Measurements from ENCODE around the gene RASSF1. TPM values are rescaled to one million over a fixed set of nuclear protein-coding genes. Genes with fewer than 3 reads are reported as not detected.

The RASSF1 gene
- total RNA-seq, 2 experiments from 2014 or later: 183 to 188 TPM

DNA sequence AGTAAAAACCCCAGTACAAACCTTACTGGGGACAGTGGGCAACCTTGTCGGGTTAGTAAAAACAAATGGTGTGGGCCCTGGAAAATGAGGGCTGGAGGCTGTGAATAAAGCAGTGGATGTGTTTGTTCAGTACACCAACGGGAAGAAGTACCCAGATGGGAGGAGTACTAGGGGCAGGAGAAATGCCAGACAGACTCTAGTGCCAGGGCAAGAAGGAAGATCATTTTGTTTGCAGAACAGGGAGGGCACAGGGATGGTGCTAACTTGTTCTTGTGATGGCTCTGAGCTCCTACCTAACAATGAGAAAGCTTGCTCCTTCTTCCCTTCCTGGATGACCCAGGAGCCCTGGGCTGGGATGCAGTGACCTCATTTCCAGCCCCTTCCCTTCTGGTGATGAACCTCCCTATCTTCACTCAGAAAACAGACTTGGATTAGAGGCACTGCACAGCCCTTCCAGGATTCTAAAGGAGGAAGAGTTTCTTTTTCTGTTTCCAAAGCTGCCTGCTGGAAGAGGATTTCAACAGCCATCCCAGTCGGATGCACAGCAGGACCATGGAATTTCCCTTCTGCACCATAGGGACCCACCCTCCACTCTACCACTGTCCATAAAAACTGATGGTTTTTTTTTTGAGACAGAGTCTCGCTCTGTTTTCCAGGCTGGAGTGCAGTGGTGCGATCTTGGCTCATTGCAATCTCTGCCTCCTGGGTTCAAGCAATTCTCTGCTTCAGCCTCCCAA is 6.1 kb downstream of the RASSF1 start:
- Mint-ChIP-seq H3K27me3 (no peaks in the 10 kb centered on the region), H3K9me3 (no peaks in the 10 kb centered on the region), H3K27ac (peak overlapping the region; percentile 99), H3K36me3 (peaks cover 63% of the 10 kb centered on the region), H3K4me3 (peak overlapping the region; percentile 74), H3K4me1 (peaks cover 40% of the 10 kb centered on the region)
- POLR2A ChIA-PET: interaction anchor here (0.6 to 10.5 kb wide), 8 partner anchors 10 to 275 kb away, joined by 3 to 439 read pairs (median 4); partner anchors contain the start of genes CISH, CYB561D2, HEMK1 and HYAL3
- no peak for DNase-seq
- ATAC-seq (ENCODE audit: low read depth): no peak

DNA sequence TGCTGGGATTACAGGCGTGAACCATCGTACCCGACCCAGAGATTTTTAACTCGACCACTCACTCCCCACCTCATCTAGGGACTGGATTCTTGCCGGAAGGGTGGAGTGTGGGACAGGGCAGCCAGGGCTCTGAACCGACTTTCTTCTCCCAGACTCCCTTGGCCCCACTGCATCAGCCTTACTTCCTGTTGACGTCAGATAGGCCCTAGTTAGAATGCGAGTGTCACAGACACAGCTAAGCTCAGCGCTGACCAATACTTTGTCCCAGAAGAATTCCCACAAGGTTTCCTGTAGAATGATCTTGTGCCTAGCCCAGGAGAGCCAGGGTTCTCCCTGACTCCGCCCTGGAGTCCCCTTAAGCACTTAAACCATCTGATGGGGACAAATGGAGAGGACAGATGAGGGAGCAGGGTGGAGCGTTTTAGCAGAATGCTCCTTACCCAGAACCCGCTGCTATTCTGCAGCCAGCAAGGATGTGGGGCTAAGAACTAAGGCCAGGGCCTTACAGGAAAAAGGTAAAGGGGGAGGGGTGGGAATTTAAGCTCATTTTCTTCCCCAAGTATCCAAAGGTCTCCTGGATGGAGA is 6.8 kb downstream of the RASSF1 start:
- H3K27me3 Mint-ChIP-seq: no peaks in the 10 kb centered on the region
- peak overlapping the region; percentile 99 for H3K27ac Mint-ChIP-seq
- no peaks in the 10 kb centered on the region for H3K9me3 Mint-ChIP-seq
- peaks cover 36% of the 10 kb centered on the region for H3K4me1 Mint-ChIP-seq
- peaks cover 57% of the 10 kb centered on the region for H3K36me3 Mint-ChIP-seq
- no peak for DNase-seq
- POLR2A ChIA-PET: interaction anchor here (0.6 to 10.5 kb wide), 9 partner anchors 9 to 275 kb away, joined by 3 to 439 read pairs (median 4); partner anchors contain the start of genes CISH, CYB561D2, HEMK1 and HYAL3
- no peak for ATAC-seq (ENCODE audit: low read depth)
- peak overlapping the region; percentile 74 for H3K4me3 Mint-ChIP-seq

- Mint-ChIP-seq H3K9me3 (no peaks in the 10 kb centered on the region), H3K4me3 (no peak overlapping the region), H3K4me1 (peaks cover 43% of the 10 kb centered on the region), H3K36me3 (peaks cover 41% of the 10 kb centered on the region), H3K27ac (peak overlapping the region; percentile 21), H3K27me3 (no peaks in the 10 kb centered on the region)
- DNase-seq: no peak
- POLR2A ChIA-PET: interaction anchor here (1.3 to 4.9 kb wide), 3 partner anchors 9 to 39 kb away, joined by 4 to 30 read pairs (median 5); partner anchors contain the start of genes HYAL3, IFRD2, NAA80 and RASSF1
- ATAC-seq (ENCODE audit: low read depth): no peak
Measured at GRCh38 chr3:50331364-50331907, 9.2 kb downstream of the RASSF1 start.

DNA sequence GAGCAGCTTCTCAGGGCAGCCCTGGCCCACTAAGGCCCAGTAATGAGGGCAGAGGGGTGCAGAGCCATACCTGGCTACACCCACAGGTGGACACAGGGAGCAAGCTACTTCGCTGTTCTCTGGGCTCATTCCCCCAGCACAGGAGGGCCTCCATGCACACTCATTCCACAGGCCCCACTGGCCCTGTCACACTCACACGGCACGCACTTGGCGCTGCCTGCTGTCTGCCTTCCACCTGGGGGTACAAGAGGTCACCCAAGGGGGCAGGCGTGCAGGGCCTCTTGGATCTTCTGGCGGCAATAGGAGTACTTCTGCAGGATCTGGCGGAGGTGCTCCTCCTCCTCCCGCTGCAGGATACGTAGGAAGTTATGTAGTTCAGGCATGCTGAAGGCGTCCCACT is 10.3 kb downstream of the RASSF1 start:
- Mint-ChIP-seq H3K9me3 (no peaks in the 10 kb centered on the region), H3K4me1 (peaks cover 37% of the 10 kb centered on the region), H3K27me3 (no peaks in the 10 kb centered on the region), H3K27ac (no peak overlapping the region), H3K4me3 (no peak overlapping the region), H3K36me3 (peaks cover 30% of the 10 kb centered on the region)
- DNase-seq: no peak
- POLR2A ChIA-PET: interaction anchor here (0.5 to 4.9 kb wide), 4 partner anchors 7 to 1170 kb away, joined by 3 to 76 read pairs (median 18); partner anchors contain the start of genes DCAF1, IFRD2 and RASSF1
- no peak for ATAC-seq (ENCODE audit: low read depth)

DNA sequence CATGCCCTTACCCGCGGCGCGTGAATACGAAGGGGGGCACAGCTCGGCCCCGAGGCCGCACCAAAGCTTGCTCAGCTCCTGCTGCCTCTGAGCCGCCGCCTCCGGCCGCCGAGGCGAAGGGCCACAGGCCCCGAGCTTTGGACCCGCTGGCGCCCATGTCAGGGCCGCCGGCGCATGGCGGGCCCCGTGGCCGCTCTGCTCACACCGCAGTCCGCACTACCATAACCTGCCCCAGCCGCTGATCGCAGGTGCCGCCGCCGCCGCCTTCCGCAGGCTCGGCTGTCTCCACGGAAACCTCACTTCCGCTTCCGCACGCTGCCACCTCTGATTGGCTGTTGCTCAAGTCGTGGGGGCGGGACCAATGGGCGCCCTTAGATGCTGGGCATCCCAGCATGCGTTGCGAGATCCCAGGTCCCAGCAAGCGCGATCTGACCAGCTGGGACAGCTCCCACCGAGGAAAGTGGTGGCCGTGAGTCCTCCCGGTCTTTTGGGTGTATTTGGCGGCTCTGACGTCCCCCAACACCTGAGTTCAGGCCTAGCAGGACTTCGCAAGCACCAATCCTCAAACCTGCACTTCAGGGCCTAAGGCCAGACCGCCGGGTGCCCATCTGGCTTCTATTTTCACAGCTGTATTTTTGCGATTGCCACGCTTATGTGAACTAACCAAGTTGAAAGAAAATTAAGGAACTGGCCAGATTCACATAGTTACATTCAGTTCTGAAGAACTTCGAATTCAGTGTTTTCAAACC is 12.5 kb downstream of the RASSF1 start, which contains the start of gene TUSC2:
Gene TUSC2, minus strand, starts transcription at position 281 of the 749 bp plus-strand sequence. Its CDS starts 124 bp downstream, at position 157.
- DNase-seq (peak; percentile 95), ATAC-seq (ENCODE audit: low read depth) (peak; percentile 87)
- H3K27me3 Mint-ChIP-seq: no peaks in the 10 kb centered on the region
- POLR2A ChIA-PET: interaction anchor here (1.0 to 4.9 kb wide), 16 partner anchors 9 to 239 kb away, joined by 3 to 76 read pairs (median 4); partner anchors contain the start of genes CYB561D2, HYAL3, IFRD2 and NAA80
- peak within 1 kb of the TSS; percentile 88 for H3K27ac Mint-ChIP-seq
- peaks cover 23% of the 10 kb centered on the region for H3K4me1 Mint-ChIP-seq
- H3K9me3 Mint-ChIP-seq: no peaks in the 10 kb centered on the region
- peaks cover 19% of the 10 kb centered on the region for H3K36me3 Mint-ChIP-seq
- H3K4me3 Mint-ChIP-seq: peak within 1 kb of the TSS; percentile 95

- H3K4me1 Mint-ChIP-seq: peaks cover 23% of the 10 kb centered on the region
Measured at GRCh38 chr3:50327129-50327528, 13.5 kb downstream of the RASSF1 start.

DNA sequence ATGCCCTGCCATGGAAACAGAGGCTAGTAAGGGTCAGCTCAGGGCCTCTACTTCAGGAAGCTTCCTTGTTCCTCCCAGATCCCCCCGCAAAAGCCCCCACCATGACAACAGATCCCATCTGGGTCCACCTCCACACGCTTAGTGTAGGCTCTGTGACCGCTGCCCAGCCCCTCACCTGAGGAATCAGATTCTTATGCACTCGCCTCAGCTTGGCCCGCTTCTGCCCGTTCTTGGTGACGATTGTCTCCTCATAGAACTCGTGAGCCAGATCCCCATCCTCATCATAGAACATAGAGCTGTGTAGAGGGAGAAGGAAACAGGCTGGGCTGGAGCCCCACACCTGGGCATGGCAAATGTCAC is 14.5 kb downstream of the RASSF1 start:
- H3K27ac Mint-ChIP-seq: peak overlapping the region; percentile 38
- no peaks in the 10 kb centered on the region for H3K9me3 Mint-ChIP-seq
- peaks cover 23% of the 10 kb centered on the region for H3K4me1 Mint-ChIP-seq
- POLR2A ChIA-PET: interaction anchor here (1.2 kb wide), 1 partner anchor 30 kb away, joined by 3 read pairs; no protein-coding TSS in a partner anchor
- no peaks in the 10 kb centered on the region for H3K27me3 Mint-ChIP-seq
- DNase-seq (no peak), ATAC-seq (ENCODE audit: low read depth) (no peak)
- H3K4me3 Mint-ChIP-seq: no peak overlapping the region
- peaks cover 13% of the 10 kb centered on the region for H3K36me3 Mint-ChIP-seq

More at GRCh38 chr3:50327129-50327528, 13.5 kb downstream of the RASSF1 start:
- Mint-ChIP-seq H3K36me3 (peaks cover 17% of the 10 kb centered on the region), H3K4me3 (peak overlapping the region; percentile 95), H3K27me3 (no peaks in the 10 kb centered on the region), H3K27ac (peak overlapping the region; percentile 70), H3K9me3 (no peaks in the 10 kb centered on the region)
- ATAC-seq (ENCODE audit: low read depth): no peak
- no peak for DNase-seq
- POLR2A ChIA-PET: interaction anchor here (1.2 to 4.9 kb wide), 8 partner anchors 9 to 35 kb away, joined by 3 to 76 read pairs (median 8); partner anchors contain the start of genes CYB561D2, HYAL3, IFRD2 and NAA80

- H3K36me3 Mint-ChIP-seq: peaks cover 9% of the 10 kb centered on the region
- H3K27me3 Mint-ChIP-seq: no peaks in the 10 kb centered on the region
- peaks cover 23% of the 10 kb centered on the region for H3K4me1 Mint-ChIP-seq
- H3K4me3 Mint-ChIP-seq: no peak overlapping the region
- no peak for ATAC-seq (ENCODE audit: low read depth)
- POLR2A ChIA-PET: interaction anchor here (1.2 kb wide), 2 partner anchors 8 to 29 kb away, joined by 3 to 4 read pairs; no protein-coding TSS in a partner anchor
- DNase-seq: no peak
- no peaks in the 10 kb centered on the region for H3K9me3 Mint-ChIP-seq
- H3K27ac Mint-ChIP-seq: no peak overlapping the region
Measured at GRCh38 chr3:50325497-50326181, 15.0 kb downstream of the RASSF1 start.

GRCh38 chr3:50325113-50325480 is 15.5 kb downstream of the RASSF1 start:
- H3K4me1 Mint-ChIP-seq: peaks cover 22% of the 10 kb centered on the region
- peaks cover 5% of the 10 kb centered on the region for H3K36me3 Mint-ChIP-seq
- H3K27me3 Mint-ChIP-seq: no peaks in the 10 kb centered on the region
- no peak for ATAC-seq (ENCODE audit: low read depth)
- no peak overlapping the region for H3K27ac Mint-ChIP-seq
- no peaks in the 10 kb centered on the region for H3K9me3 Mint-ChIP-seq
- no peak overlapping the region for H3K4me3 Mint-ChIP-seq
- POLR2A ChIA-PET: interaction anchor here (0.7 to 1.8 kb wide), 4 partner anchors 9 to 236 kb away, joined by 4 to 10 read pairs (median 6); partner anchors contain the start of genes HYAL3 and NAA80
- no peak for DNase-seq

GRCh38 chr3:50324351-50325112 is 16.1 kb downstream of the RASSF1 start:
- no peaks in the 10 kb centered on the region for H3K9me3 Mint-ChIP-seq
- DNase-seq (peak; percentile 78), ATAC-seq (ENCODE audit: low read depth) (peak; percentile 20)
- POLR2A ChIA-PET: interaction anchor here (0.7 to 1.8 kb wide), 6 partner anchors 9 to 235 kb away, joined by 3 to 10 read pairs (median 4); partner anchors contain the start of genes HYAL3, IFRD2, NAA80 and RASSF1
- no peaks in the 10 kb centered on the region for H3K27me3 Mint-ChIP-seq
- H3K4me3 Mint-ChIP-seq: no peak overlapping the region
- H3K4me1 Mint-ChIP-seq: peaks cover 24% of the 10 kb centered on the region
- H3K27ac Mint-ChIP-seq: peak overlapping the region; percentile 45
- H3K36me3 Mint-ChIP-seq: peaks cover under 1% of the 10 kb centered on the region

GRCh38 chr3:50323614-50324199 is 16.9 kb downstream of the RASSF1 start:
- peaks cover 3% of the 10 kb centered on the region for H3K36me3 Mint-ChIP-seq
- no peaks in the 10 kb centered on the region for H3K27me3 Mint-ChIP-seq
- POLR2A ChIA-PET: interaction anchor here (1.0 to 1.8 kb wide), 4 partner anchors 13 to 31 kb away, joined by 3 to 10 read pairs (median 5); partner anchors contain the start of genes HYAL3, IFRD2, NAA80 and RASSF1
- H3K9me3 Mint-ChIP-seq: no peaks in the 10 kb centered on the region
- ATAC-seq (ENCODE audit: low read depth) (no peak), DNase-seq (no peak)
- peaks cover 28% of the 10 kb centered on the region for H3K4me1 Mint-ChIP-seq
- no peak overlapping the region for H3K4me3 Mint-ChIP-seq
- H3K27ac Mint-ChIP-seq: peak overlapping the region; percentile 60

All from activated naive CD8-positive, alpha-beta T cell treated with anti-CD3 and anti-CD28 coated beads, Interleukin-2, amount 10 ng/mL, durations not matched to agents 7 days and 5 days (primary cell).